ENCODE data around the gene CGNL1. TPM values are rescaled to one million over a fixed set of nuclear protein-coding genes. Genes with fewer than 3 reads are reported as not detected.

CGNL1 gene
- polyA plus RNA-seq, 2 donors = 6.7 to 16.8 TPM

DNA sequence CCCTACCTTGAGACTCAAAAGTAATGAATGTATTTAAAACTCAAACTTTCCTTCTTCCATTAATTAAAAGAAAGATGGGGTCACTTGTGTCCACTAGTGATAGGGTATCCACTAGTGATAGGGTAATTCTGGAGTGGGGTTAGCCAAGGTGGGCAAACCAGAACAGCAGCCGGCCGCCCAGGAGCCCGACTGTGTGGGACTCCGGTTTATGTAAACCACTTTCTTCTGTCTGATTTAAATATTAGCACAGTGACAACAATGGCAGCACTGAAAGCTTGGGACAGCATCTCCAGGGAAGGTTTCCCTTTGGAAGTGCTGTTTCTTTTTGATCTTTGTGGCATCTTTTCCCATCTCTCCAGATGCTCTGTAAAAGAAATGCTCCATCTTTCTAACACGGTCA, 216.1 kb downstream of the CGNL1 start:
- WGBS, 2 donors = 62 to 78% methylated on average over 5 of the region's 5 CpGs
- no peaks in the 10 kb centered on the region for H3K36me3 ChIP-seq (ENCODE audit: control insufficient read depth in 2 of 2, insufficient read depth in 2 of 2, low read length in 1 of 2)
- peaks cover 4 to 14% of the 10 kb centered on the region in 2 donors for H3K4me1 ChIP-seq (ENCODE audit: control insufficient read depth in 2 of 2, insufficient read depth in 2 of 2, low read length in 1 of 2)
- no peaks in the 10 kb centered on the region for H3K9me3 ChIP-seq (ENCODE audit: control insufficient read depth in 2 of 2, insufficient read depth in 1 of 2, low read depth in 1 of 2, low read length in 1 of 2)
- H3K27me3 ChIP-seq (ENCODE audit: control insufficient read depth in 1 of 2, insufficient read depth in 2 of 2, low read length in 2 of 2) = no peaks in the 10 kb centered on the region
- peak overlapping the region; percentile 38 to 68 for H3K27ac ChIP-seq (ENCODE audit: low read depth in 2 of 2, low read length in 1 of 2)
- peak overlapping the region; percentile 73 to 78 for H3K4me3 ChIP-seq (ENCODE audit: low read depth in 1 of 2, low read length in 2 of 2)

DNA sequence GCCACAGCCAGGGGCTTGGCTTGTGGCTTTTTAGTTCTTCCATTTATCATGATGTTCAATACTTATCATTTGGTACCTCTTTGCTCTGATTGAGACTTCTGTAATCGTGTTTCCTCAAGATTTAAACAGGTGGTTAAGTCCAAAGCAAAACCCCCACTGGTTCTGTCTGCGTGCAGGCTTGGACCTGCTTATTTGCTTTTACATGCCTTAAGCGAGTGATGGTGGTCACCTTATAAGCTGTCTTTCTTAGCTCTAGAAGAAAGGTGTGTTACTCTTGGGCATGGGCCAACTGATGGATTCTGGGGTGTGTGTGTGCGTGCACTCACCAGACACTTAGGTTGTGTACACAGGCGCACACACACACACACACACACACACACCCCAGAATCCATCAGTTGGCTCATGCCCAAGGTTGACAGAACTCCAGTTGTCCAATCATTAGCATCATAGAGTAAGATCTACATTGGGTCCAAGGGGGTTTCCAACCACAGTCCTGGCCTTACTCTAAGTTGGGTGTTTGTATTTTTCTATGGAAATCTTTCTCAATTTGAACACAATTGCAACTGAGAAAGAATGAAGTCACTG, 216.6 kb downstream of the CGNL1 start:
- peak overlapping the region; percentile 73 to 78 for H3K4me3 ChIP-seq (ENCODE audit: low read depth in 1 of 2, low read length in 2 of 2)

DNA sequence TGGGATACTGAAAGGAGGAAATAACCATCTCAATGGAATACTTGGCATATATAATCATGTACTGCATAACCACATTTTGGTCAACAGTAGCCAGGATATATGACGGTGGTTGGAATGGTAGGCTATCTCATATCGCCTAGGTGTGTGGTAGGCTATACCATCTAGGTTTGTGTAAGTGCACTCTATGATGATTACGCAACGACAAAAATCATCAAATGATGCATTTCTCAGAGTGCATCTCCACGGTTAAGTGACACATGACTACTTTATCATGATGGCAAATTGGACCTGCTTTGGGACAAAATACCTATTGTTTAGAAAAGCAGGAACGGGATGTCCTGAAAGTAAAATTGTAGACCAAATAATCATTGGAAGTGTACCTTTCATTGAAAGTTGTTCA, 218.2 kb downstream of the CGNL1 start:
- no peak overlapping the region for H3K27ac ChIP-seq (ENCODE audit: low read depth in 2 of 2, low read length in 1 of 2)

More for the DNA sequence above, 216.6 kb downstream of the CGNL1 start:
- Histone ChIP-seq H3K4me1 (ENCODE audit: control insufficient read depth in 2 of 2, insufficient read depth in 2 of 2, low read length in 1 of 2) (peaks cover 6 to 14% of the 10 kb centered on the region in 2 donors), H3K27me3 (ENCODE audit: control insufficient read depth in 1 of 2, insufficient read depth in 2 of 2, low read length in 2 of 2) (no peaks in the 10 kb centered on the region), H3K36me3 (ENCODE audit: control insufficient read depth in 2 of 2, insufficient read depth in 2 of 2, low read length in 1 of 2) (no peaks in the 10 kb centered on the region), H3K27ac (ENCODE audit: low read depth in 2 of 2, low read length in 1 of 2) (peak overlapping the region in 1 of 2 donors; percentile 38), H3K9me3 (ENCODE audit: control insufficient read depth in 2 of 2, insufficient read depth in 1 of 2, low read depth in 1 of 2, low read length in 1 of 2) (no peaks in the 10 kb centered on the region)
- 63 to 70% methylated on average over 5 of the region's 5 CpGs for WGBS, 2 donors

DNA sequence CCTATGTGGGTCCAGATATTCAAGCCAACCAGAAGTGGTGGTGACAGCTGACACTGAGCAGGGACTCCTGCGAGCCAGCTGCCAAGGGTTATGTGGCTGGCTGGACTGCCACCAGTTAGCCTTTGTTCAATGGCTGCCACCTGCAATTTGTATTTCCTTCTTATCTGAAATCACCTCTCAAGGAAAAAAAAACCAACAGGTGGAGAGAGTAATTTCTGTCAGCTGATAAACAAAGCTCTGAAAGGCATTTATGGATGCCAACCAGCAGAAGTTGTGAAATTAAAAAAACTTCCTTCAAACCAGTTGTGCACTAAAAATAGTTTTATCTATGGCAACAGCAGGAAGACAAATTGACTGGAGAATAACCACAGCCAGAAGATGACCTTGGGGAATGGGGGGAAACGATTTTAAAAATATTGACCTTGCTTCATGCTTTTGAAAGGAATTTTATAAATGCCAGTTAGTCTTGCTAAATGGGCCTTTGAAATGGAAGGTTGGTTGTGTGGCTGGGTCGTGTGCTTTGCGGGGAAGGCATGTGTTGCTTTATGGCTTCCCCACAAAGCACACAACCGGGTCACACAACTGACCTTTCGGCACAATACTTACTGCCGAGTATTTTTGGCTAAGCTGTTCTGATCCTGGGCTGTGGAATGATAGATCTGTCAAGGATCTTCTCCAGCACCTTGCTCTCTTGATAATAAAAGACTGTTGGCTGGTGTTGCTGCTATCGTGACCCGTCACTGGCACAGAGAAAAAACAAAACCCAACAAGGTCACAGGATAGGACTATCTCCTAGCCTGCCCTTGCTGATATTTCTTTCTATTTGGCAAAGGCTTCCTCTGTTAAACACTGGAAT, 218.9 kb downstream of the CGNL1 start:
- H3K36me3 ChIP-seq (ENCODE audit: control insufficient read depth in 2 of 2, insufficient read depth in 2 of 2, low read length in 1 of 2) = no peaks in the 10 kb centered on the region
- H3K4me3 ChIP-seq (ENCODE audit: low read depth in 1 of 2, low read length in 2 of 2) = peak overlapping the region; percentile 2 to 20
- peak overlapping the region in 1 of 2 donors; percentile 67 for H3K27ac ChIP-seq (ENCODE audit: low read depth in 2 of 2, low read length in 1 of 2)
- WGBS, 2 donors = 57 to 70% methylated on average over 9 of the region's 9 CpGs
- peaks cover 6 to 18% of the 10 kb centered on the region in 2 donors for H3K4me1 ChIP-seq (ENCODE audit: control insufficient read depth in 2 of 2, insufficient read depth in 2 of 2, low read length in 1 of 2)
- no peaks in the 10 kb centered on the region for H3K27me3 ChIP-seq (ENCODE audit: control insufficient read depth in 1 of 2, insufficient read depth in 2 of 2, low read length in 2 of 2)
- no peaks in the 10 kb centered on the region for H3K9me3 ChIP-seq (ENCODE audit: control insufficient read depth in 2 of 2, insufficient read depth in 1 of 2, low read depth in 1 of 2, low read length in 1 of 2)

More for the DNA sequence above, 218.2 kb downstream of the CGNL1 start:
- peak overlapping the region; percentile 11 to 78 for H3K4me3 ChIP-seq (ENCODE audit: low read depth in 1 of 2, low read length in 2 of 2)
- H3K36me3 ChIP-seq (ENCODE audit: control insufficient read depth in 2 of 2, insufficient read depth in 2 of 2, low read length in 1 of 2) = no peaks in the 10 kb centered on the region
- H3K4me1 ChIP-seq (ENCODE audit: control insufficient read depth in 2 of 2, insufficient read depth in 2 of 2, low read length in 1 of 2) = peaks cover 6 to 17% of the 10 kb centered on the region in 2 donors
- no peaks in the 10 kb centered on the region for H3K27me3 ChIP-seq (ENCODE audit: control insufficient read depth in 1 of 2, insufficient read depth in 2 of 2, low read length in 2 of 2)
- 86 to 92% methylated on average over 6 of the region's 6 CpGs for whole genome bisulfite sequencing, 2 donors
- H3K9me3 ChIP-seq (ENCODE audit: control insufficient read depth in 2 of 2, insufficient read depth in 1 of 2, low read depth in 1 of 2, low read length in 1 of 2) = no peaks in the 10 kb centered on the region

DNA sequence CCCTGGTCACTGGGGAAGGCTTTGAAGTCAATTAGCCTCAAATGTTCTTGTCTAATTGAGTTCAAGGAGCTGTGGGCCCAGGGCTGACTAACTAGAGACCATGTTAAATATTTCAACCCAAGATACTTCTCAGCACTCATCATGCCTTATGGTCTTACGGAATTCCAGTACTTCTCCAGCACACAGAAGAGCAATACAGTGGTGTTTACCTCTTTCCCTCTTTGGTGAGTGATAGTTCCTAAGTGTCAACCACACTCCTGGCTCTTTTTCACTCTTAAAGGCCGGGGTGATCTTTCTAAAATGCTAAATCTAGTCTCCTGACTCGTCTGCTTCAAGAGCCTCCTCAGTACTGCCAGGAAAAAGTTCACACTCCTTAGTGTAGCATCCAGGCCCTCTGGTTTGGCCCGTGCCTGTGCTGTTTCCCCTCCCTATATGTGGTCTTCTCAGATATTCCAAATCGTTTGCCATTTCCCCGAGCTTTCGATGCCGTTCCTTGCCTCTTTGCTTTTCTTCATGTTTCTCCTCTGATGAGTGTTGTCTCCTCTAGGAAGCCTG, 220.1 kb downstream of the CGNL1 start:
- H3K27ac ChIP-seq (ENCODE audit: low read depth in 2 of 2, low read length in 1 of 2) = peak overlapping the region; percentile 20 to 72
- no peaks in the 10 kb centered on the region for H3K36me3 ChIP-seq (ENCODE audit: control insufficient read depth in 2 of 2, insufficient read depth in 2 of 2, low read length in 1 of 2)
- no peaks in the 10 kb centered on the region for H3K9me3 ChIP-seq (ENCODE audit: control insufficient read depth in 2 of 2, insufficient read depth in 1 of 2, low read depth in 1 of 2, low read length in 1 of 2)
- peaks cover 6 to 11% of the 10 kb centered on the region in 2 donors for H3K4me1 ChIP-seq (ENCODE audit: control insufficient read depth in 2 of 2, insufficient read depth in 2 of 2, low read length in 1 of 2)
- WGBS, 2 donors = 88 to 89% methylated on average over 8 of the region's 8 CpGs
- no peaks in the 10 kb centered on the region for H3K27me3 ChIP-seq (ENCODE audit: control insufficient read depth in 1 of 2, insufficient read depth in 2 of 2, low read length in 2 of 2)
- peak overlapping the region; percentile 6 to 20 for H3K4me3 ChIP-seq (ENCODE audit: low read depth in 1 of 2, low read length in 2 of 2)

DNA sequence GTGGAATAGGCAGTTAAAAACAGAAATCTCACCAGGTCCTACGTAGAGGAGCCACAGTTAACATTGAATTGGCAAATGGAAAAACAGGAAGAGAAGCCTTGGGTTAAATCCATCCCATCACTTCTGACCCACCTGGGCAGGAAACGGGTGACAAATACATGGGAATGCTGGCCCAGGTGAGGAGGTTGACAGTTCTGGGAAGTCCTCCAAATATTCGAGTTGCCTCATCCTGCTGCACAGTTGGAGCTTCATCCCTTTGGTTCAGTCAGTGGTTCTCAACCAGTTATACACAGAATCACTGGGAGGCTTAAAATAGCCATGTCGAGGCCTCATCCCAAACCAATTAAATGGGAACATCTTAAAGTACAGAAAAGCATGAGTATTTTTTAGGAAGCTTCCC, 220.7 kb downstream of the CGNL1 start:
- H3K9me3 ChIP-seq (ENCODE audit: control insufficient read depth in 2 of 2, insufficient read depth in 1 of 2, low read depth in 1 of 2, low read length in 1 of 2) = no peaks in the 10 kb centered on the region
- peak overlapping the region; percentile 6 to 17 for H3K4me3 ChIP-seq (ENCODE audit: low read depth in 1 of 2, low read length in 2 of 2)
- WGBS, 2 donors = 37 to 40% methylated on average over 4 of the region's 4 CpGs
- H3K36me3 ChIP-seq (ENCODE audit: control insufficient read depth in 2 of 2, insufficient read depth in 2 of 2, low read length in 1 of 2) = no peaks in the 10 kb centered on the region
- H3K27me3 ChIP-seq (ENCODE audit: control insufficient read depth in 1 of 2, insufficient read depth in 2 of 2, low read length in 2 of 2) = no peaks in the 10 kb centered on the region
- H3K4me1 ChIP-seq (ENCODE audit: control insufficient read depth in 2 of 2, insufficient read depth in 2 of 2, low read length in 1 of 2) = peaks cover 2 to 8% of the 10 kb centered on the region in 2 donors
- H3K27ac ChIP-seq (ENCODE audit: low read depth in 2 of 2, low read length in 1 of 2) = peak overlapping the region; percentile 20 to 72

DNA sequence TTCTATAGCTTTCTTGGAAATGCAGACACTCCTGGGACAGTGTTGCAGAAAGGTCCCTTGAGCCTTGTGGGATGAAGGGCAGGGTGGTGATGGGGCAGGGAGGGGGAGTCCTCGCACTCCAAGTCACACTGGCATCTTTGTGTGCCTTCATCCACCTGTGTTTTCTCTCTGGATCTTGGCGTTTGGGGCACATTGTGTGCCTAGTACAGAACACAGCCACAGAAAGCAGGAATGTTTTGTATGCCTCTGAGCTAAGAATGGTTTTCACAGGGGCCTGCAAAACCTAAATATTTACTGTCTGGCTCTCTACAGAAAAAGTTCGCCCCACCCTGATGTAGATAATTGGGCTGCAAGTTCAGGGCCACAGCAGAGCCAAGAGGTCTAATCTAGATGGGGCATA, 221.1 kb downstream of the CGNL1 start:
- Histone ChIP-seq H3K9me3 (ENCODE audit: control insufficient read depth in 2 of 2, insufficient read depth in 1 of 2, low read depth in 1 of 2, low read length in 1 of 2) (no peaks in the 10 kb centered on the region), H3K4me3 (ENCODE audit: low read depth in 1 of 2, low read length in 2 of 2) (peak overlapping the region in 1 of 2 donors; percentile 17), H3K27ac (ENCODE audit: low read depth in 2 of 2, low read length in 1 of 2) (peak overlapping the region in 1 of 2 donors; percentile 39), H3K36me3 (ENCODE audit: control insufficient read depth in 2 of 2, insufficient read depth in 2 of 2, low read length in 1 of 2) (no peaks in the 10 kb centered on the region), H3K27me3 (ENCODE audit: control insufficient read depth in 1 of 2, insufficient read depth in 2 of 2, low read length in 2 of 2) (no peaks in the 10 kb centered on the region), H3K4me1 (ENCODE audit: control insufficient read depth in 2 of 2, insufficient read depth in 2 of 2, low read length in 1 of 2) (peaks cover 2 to 8% of the 10 kb centered on the region in 2 donors)
- 57 to 65% methylated on average over 3 of the region's 3 CpGs for WGBS, 2 donors

DNA sequence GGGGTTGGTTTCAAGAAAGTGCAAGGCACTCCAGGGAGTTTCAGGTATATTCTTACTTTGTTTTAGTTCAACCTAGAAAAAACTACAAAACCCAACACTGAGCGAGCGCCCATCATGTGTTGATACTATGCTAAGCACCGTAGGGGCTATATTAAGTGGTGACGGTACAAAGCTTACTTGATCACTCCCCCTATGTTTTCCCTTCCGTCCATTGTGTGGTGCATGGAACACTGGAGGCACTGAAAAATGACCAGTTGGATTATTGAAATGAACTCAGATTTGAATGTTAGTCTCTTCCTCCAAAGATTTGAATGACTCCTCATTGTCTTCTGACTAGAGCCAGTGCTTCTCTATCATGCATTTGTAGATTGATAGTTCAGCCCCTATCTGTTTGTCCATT, 222.0 kb downstream of the CGNL1 start:
- Histone ChIP-seq H3K27me3 (ENCODE audit: control insufficient read depth in 1 of 2, insufficient read depth in 2 of 2, low read length in 2 of 2) (no peaks in the 10 kb centered on the region), H3K4me1 (ENCODE audit: control insufficient read depth in 2 of 2, insufficient read depth in 2 of 2, low read length in 1 of 2) (peaks cover 2 to 8% of the 10 kb centered on the region in 2 donors), H3K4me3 (ENCODE audit: low read depth in 1 of 2, low read length in 2 of 2) (peak overlapping the region in 1 of 2 donors; percentile 4), H3K9me3 (ENCODE audit: control insufficient read depth in 2 of 2, insufficient read depth in 1 of 2, low read depth in 1 of 2, low read length in 1 of 2) (no peaks in the 10 kb centered on the region), H3K27ac (ENCODE audit: low read depth in 2 of 2, low read length in 1 of 2) (peak overlapping the region in 1 of 2 donors; percentile 48), H3K36me3 (ENCODE audit: control insufficient read depth in 2 of 2, insufficient read depth in 2 of 2, low read length in 1 of 2) (no peaks in the 10 kb centered on the region)
- WGBS, 2 donors = 91 to 93% methylated on average over 5 of the region's 5 CpGs

DNA sequence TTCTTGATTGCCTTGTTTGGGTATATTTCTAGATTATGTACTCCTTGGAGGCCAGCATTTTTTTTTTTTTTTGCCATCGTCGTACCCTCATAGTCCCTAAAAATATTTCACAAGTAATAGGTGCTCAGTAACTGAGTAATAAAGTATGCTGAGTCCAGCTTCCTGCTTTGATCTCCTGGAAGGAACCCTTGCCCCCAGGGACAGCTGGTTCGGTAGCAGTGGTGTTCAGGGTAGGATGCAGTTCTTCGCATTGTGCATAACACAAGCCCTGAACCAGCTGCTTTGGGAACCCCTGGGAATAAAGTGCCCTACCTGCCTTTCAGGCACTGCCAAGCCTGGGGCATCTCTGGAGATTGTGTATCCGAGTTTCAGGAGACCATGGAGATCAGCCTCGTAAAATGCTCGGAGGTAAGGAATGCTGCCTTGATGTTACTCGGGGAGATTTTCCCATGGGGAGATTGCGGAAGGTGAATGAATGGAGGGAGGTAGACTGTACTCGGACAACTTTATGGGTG, 223.0 kb downstream of the CGNL1 start:
- Histone ChIP-seq H3K9me3 (ENCODE audit: control insufficient read depth in 2 of 2, insufficient read depth in 1 of 2, low read depth in 1 of 2, low read length in 1 of 2) (no peaks in the 10 kb centered on the region), H3K36me3 (ENCODE audit: control insufficient read depth in 2 of 2, insufficient read depth in 2 of 2, low read length in 1 of 2) (no peaks in the 10 kb centered on the region), H3K27ac (ENCODE audit: low read depth in 2 of 2, low read length in 1 of 2) (peak overlapping the region in 1 of 2 donors; percentile 27), H3K4me1 (ENCODE audit: control insufficient read depth in 2 of 2, insufficient read depth in 2 of 2, low read length in 1 of 2) (peaks cover 2 to 6% of the 10 kb centered on the region in 2 donors), H3K27me3 (ENCODE audit: control insufficient read depth in 1 of 2, insufficient read depth in 2 of 2, low read length in 2 of 2) (no peaks in the 10 kb centered on the region), H3K4me3 (ENCODE audit: low read depth in 1 of 2, low read length in 2 of 2) (no peak overlapping the region)
- WGBS, 2 donors = 77 to 83% methylated on average over 10 of the region's 10 CpGs

Measured in esophagus (tissue), 2 donors.